Brain microvascular endothelial cell (primary cell): ENCODE results near the gene HOXB5.

Experiments used
- DNase-seq: peaks from one replicate; pipeline ENCODE4 v3.0.0-alpha.2; 2020
- H3K27ac ChIP-seq: fragments of 250-450 bp; sonication (Bioruptor Pico); 2 replicates; pipeline ENCODE4 v1.5.1; 2020; ENCODE audit warnings: mild to moderate bottlenecking, moderate library complexity
- H3K27me3 ChIP-seq: fragments of 250-450 bp; sonication (Bioruptor Pico); replicated peaks from 2 replicates; pipeline ENCODE4 v1.5.1; 2020; ENCODE audit warnings: mild to moderate bottlenecking
- H3K36me3 ChIP-seq: fragments of 250-450 bp; sonication (Bioruptor Pico); replicated peaks from 2 replicates; pipeline ENCODE4 v1.5.1; 2020; ENCODE audit warnings: mild to moderate bottlenecking
- H3K4me3 ChIP-seq: 2 replicates; pipeline ENCODE4 v1.5.1; 2011; ENCODE audit warnings: low read depth, mild to moderate bottlenecking, control low read depth, low read length, moderate library complexity
- in situ Hi-C: cut with HindIII; loops from 2 replicates; pipeline ENCODE4 v1.10.0; 2017; ENCODE audit warnings: low sequenced_read_pairs, low pct_ligation_motif_present
- TF ChIP-seq, protein P1 (sequence below): IDR thresholded peaks from 2 replicates; pipeline ENCODE4 v1.5.1; 2011; ENCODE audit warnings: low read depth, mild to moderate bottlenecking, moderate library complexity, low read length, control low read depth, inconsistent platforms; ENCODE audit errors: missing control alignments

HOXB5 gene

DNA sequence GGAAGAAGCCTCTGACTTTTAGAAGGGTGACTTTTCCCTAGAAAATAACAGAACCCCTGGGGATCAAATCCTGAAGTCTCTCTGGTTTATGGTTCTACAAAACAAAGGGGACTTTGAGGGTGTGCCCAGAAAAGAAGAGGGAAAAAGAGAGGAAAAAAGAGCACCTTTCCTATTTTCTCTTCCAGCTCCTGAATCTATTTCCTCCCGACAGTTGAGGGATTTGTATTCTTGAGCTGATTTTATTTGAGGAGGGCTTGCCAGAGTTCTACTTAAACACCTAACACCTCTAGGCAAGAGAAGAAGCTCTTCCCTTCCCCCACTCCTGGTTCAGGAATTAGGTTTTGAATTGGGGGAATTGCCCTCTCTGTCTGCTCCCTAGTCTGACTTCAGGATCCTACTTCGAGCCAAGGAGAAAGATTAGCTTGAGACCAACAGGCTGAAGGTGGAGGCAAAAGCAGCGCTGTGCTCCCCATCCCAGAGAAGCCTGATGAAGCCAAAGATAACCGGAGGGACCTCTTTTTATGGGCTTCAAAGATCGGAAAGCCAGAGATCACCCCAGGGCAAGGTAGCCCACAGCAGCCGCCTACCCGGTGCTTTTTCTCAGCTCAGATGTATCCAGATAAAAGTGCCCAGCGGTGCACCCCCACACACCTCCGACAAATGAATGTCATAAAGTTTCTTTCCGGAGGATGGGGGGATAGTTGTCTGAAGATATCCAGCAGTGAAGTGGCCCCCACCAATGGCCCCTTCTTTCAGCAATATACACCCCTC lies 4.3 kb downstream of the HOXB5 start:
- Histone ChIP-seq H3K27ac (no peak overlapping the region), H3K4me3 (no peak overlapping the region), H3K36me3 (no peaks in the 10 kb centered on the region), H3K27me3 (peaks cover 92% of the 10 kb centered on the region)
- in situ Hi-C loops = no loop called here
- TF ChIP-seq, protein P1, sequence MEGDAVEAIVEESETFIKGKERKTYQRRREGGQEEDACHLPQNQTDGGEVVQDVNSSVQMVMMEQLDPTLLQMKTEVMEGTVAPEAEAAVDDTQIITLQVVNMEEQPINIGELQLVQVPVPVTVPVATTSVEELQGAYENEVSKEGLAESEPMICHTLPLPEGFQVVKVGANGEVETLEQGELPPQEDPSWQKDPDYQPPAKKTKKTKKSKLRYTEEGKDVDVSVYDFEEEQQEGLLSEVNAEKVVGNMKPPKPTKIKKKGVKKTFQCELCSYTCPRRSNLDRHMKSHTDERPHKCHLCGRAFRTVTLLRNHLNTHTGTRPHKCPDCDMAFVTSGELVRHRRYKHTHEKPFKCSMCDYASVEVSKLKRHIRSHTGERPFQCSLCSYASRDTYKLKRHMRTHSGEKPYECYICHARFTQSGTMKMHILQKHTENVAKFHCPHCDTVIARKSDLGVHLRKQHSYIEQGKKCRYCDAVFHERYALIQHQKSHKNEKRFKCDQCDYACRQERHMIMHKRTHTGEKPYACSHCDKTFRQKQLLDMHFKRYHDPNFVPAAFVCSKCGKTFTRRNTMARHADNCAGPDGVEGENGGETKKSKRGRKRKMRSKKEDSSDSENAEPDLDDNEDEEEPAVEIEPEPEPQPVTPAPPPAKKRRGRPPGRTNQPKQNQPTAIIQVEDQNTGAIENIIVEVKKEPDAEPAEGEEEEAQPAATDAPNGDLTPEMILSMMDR = no peak
- no peak for DNase-seq

DNA sequence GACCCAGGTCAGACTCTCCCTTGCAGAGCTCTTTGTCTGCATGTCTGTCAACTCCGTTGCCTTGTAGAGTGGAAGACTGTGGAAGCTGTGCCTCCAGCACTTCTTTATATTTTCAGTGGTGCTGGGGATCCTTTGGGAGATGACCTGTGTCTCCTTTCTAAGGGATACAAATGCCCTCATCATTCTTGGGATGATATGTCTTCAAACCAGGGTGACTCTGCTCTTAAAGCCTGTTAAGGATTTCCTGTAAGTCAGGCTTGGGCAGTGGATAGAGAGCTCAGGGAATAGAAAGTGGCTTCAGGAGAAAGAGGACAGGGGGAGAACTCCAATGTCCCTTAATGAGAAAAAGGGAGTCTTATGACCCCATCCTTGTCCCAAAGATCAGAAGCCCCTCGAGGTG lies 5.1 kb downstream of the HOXB5 start:
- H3K36me3 ChIP-seq = no peaks in the 10 kb centered on the region
- in situ Hi-C loops = no loop called here
- H3K27me3 ChIP-seq = peaks cover 93% of the 10 kb centered on the region
- DNase-seq = no peak
- no peak overlapping the region for H3K4me3 ChIP-seq
- H3K27ac ChIP-seq = no peak overlapping the region
- TF ChIP-seq, protein P1 = no peak

DNA sequence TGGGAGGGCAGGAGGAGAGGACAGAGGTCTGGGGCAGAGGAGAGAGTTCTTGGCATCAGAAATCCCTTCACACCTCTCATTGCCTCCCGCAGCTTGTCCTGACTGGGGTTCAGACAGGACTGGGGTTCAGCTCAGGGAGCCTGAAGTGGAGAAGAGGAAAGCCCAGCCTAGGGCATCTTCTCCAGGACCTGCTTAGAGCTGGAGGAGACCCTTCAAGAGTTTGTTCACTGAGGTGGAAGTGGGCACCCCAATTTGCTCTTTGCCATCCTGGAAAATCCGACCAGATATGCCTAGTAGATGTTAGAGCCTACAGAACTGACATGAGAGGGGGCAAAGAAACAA lies 5.5 kb downstream of the HOXB5 start:
- TF ChIP-seq, protein P1 = no peak
- Histone ChIP-seq H3K4me3 (no peak overlapping the region), H3K36me3 (no peaks in the 10 kb centered on the region), H3K27ac (no peak overlapping the region), H3K27me3 (peaks cover 93% of the 10 kb centered on the region)
- in situ Hi-C loops = no loop called here
- no peak for DNase-seq

DNA sequence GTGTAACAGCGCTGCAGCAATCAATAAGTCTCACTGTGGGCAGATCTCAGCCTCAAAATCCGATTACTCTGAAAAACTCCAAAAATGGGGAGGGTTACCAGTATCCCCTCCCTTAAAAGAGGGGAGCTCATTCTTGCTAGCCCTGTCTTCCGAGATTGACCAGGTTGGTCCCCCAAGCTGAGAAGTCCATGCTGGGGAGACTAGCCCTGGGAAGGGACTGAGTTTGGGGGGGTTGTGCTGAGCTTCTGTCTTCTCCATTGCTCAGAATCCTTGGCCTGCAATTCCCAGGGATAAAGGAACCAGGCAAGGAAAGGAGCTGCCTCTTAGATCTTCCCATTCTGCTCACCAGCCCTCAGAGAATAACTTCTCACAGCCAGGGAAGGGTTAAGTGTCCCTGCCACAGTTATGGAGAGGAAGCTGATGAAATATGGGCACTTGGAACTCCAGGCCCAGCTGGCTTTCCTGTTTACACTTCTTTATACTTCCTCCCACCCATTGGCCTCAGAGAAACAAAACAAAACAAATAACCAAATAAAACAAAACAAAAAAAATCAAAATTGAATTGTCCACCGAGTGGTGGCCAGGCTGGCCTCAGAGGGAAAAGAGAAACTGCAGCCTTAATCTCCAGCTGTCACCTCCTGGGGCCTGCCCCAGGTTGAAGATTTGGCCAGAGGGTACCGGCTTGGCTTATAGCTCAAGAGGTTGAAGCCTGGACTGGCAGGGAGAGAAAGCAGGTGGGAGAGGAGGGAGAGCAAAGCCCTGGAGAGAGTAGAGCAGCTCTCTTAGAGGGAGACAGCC lies 6.1 kb downstream of the HOXB5 start:
- in situ Hi-C loops = no loop called here
- Histone ChIP-seq H3K27me3 (peaks cover 96% of the 10 kb centered on the region), H3K27ac (no peak overlapping the region), H3K4me3 (no peak overlapping the region), H3K36me3 (no peaks in the 10 kb centered on the region)
- DNase-seq = no peak
- TF ChIP-seq, protein P1 = no peak

DNA sequence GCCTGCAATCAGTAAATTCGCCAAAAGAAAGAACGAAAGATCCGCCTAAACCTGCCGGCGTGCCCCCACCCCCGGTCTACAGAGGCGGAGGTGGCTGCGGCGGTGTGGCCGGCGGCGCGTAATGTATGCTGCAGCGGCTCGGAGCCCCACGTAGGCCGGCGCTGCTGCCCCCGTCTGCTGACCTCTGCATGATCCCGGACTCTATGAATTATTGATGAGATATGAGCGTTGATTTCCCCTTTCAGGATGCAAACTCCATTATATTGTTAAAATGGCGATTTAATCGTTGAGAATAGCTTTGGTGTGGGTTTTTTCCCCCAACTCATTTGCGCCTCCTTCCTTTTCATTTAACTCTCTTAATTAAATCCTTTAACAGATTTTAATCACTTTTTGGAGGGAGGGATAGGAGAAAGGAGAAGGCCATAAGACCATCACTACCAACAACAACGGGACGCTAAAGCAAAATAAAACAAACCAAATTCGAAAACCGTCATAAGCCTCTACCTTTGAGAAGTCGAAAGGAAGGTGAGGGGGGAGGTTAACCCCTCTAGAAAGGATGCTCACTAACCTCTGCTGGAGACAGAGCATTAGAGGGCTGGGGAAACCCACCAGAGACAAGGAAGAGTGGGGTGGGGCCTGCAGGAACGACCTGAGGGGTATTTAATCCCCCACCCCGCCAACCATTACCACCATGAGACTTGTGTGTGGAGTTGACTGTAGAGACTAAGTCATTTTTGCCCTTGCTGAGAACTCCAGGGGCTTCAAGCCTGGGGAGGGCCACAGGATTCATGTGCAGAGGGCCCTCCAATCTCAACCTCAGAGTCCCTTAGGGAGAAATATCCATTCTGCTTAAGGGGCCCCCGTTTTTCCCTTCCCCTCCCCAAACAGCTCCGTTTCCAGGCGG lies 7.0 kb downstream of the HOXB5 start:
- in situ Hi-C loops = no loop called here
- H3K36me3 ChIP-seq = no peaks in the 10 kb centered on the region
- no peak overlapping the region for H3K27ac ChIP-seq
- DNase-seq = no peak
- H3K4me3 ChIP-seq = peak overlapping the region; percentile 61
- peaks cover 96% of the 10 kb centered on the region for H3K27me3 ChIP-seq
- TF ChIP-seq, protein P1 = no peak
